OCI-LY3 (cell line): ENCODE measurements around the gene TUBA1C.

Experiments used
- EZH2phosphoT487 ChIP-seq: fragments of 200-600 bp; shearing (Covaris generic); IDR thresholded peaks from 2 replicates; pipeline ENCODE4 v1.6.1; 2018; ENCODE audit warnings: antibody characterized with exemption, mixed run types, low read depth
- TF ChIP-seq, protein P1 (sequence below): fragments of 200-600, 300-600 bp; sonication (generic); IDR thresholded peaks from 2 replicates; pipeline ENCODE4 v1.5.1; 2014; ENCODE audit warnings: antibody characterized with exemption, low read length, low read depth

DNA sequence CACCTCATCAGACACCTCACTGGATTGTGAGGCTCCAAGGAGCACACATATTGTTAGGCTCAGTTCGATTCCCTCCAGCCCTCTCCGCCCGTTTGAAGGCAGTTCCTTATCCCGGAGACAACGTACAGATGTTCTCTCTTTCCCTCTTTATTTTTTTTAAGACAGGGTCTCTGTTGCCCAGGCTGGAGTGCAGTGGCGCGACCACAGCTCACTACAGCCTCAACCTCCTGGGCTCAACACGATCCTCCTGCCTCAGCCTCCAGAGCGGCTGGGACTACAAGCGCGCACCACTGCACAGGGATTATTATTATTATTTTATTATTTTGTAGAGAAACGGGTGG lies 57.5 kb downstream of the TUBA1C start:
- TF ChIP-seq, protein P1, sequence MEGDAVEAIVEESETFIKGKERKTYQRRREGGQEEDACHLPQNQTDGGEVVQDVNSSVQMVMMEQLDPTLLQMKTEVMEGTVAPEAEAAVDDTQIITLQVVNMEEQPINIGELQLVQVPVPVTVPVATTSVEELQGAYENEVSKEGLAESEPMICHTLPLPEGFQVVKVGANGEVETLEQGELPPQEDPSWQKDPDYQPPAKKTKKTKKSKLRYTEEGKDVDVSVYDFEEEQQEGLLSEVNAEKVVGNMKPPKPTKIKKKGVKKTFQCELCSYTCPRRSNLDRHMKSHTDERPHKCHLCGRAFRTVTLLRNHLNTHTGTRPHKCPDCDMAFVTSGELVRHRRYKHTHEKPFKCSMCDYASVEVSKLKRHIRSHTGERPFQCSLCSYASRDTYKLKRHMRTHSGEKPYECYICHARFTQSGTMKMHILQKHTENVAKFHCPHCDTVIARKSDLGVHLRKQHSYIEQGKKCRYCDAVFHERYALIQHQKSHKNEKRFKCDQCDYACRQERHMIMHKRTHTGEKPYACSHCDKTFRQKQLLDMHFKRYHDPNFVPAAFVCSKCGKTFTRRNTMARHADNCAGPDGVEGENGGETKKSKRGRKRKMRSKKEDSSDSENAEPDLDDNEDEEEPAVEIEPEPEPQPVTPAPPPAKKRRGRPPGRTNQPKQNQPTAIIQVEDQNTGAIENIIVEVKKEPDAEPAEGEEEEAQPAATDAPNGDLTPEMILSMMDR: no peak
- no peak for TF ChIP-seq EZH2phosphoT487
